ENCODE measurements around the gene THSD4. TPM values are rescaled to one million over a fixed set of nuclear protein-coding genes. Genes with fewer than 3 reads are reported as not detected.

THSD4 gene
- total RNA-seq, 1 donor from 2014 or later: 151 TPM

DNA sequence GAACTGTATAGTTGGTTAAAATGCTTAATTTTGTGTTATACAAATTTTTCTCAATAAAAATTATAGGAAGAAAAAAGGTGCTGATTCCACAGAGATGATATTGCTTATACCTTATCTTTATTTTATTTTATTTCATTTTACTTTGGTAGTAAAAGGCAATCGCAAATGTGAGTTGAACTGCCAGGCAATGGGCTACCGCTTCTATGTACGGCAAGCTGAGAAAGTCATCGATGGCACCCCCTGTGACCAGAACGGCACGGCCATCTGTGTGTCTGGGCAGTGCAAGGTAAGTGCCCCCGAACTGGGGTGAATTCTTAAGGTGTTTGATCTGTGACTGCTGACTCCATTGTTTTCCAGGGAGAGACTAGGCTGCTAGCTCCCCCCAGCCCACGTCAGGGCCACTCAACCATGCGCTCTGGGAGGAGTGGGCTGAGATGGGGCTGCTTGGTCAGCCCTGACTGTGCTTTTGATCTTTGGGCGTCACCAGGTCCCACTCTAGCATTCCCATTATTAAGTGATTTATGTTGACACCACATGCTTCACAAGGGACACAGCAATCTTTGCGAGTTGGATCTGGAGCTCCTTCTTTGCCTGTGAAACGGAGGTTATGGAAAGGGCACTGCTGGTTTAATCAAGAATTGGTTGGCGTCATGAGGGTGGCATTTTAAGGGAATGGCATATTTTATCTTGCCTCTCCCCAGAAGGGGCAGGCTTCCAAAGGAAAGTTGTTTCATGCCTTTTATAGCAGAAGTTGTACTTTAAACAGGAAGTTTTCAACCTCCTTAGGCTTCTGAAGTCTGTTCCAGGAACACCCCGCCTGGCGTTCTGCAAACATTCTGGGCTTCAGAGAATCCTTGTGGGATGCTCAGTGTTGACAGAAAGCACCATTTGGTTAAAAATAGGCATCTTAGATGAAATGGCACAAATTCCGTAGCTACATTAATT, 296.5 kb downstream of the THSD4 start:
- Histone ChIP-seq H3K9me3 (no peaks in the 10 kb centered on the region), H3K4me1 (peaks cover 4 to 59% of the 10 kb centered on the region in 2 donors), H3K27me3 (no peaks in the 10 kb centered on the region), H3K27ac (peak overlapping the region; percentile 75 to 90), H3K4me3 (peak overlapping the region in 1 of 2 donors; percentile 50), H3K36me3 (no peaks in the 10 kb centered on the region)
- peak in 1 of 2 donors; percentile 89 for DNase-seq (ENCODE audit: low spot score in 2 of 2)
- intact Hi-C loops (cut with DNase I): no loop called here
- TF ChIP-seq, protein P1, sequence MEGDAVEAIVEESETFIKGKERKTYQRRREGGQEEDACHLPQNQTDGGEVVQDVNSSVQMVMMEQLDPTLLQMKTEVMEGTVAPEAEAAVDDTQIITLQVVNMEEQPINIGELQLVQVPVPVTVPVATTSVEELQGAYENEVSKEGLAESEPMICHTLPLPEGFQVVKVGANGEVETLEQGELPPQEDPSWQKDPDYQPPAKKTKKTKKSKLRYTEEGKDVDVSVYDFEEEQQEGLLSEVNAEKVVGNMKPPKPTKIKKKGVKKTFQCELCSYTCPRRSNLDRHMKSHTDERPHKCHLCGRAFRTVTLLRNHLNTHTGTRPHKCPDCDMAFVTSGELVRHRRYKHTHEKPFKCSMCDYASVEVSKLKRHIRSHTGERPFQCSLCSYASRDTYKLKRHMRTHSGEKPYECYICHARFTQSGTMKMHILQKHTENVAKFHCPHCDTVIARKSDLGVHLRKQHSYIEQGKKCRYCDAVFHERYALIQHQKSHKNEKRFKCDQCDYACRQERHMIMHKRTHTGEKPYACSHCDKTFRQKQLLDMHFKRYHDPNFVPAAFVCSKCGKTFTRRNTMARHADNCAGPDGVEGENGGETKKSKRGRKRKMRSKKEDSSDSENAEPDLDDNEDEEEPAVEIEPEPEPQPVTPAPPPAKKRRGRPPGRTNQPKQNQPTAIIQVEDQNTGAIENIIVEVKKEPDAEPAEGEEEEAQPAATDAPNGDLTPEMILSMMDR (IDR thresholded peaks at IDR 0.05): peak; percentile 28 to 34 (median 34)

GRCh38 chr15:71413419-71413818, 298.1 kb downstream of the THSD4 start:
- intact Hi-C loops (cut with DNase I): no loop called here
- Histone ChIP-seq H3K27ac (peak overlapping the region; percentile 75 to 90), H3K4me1 (peaks cover 4 to 53% of the 10 kb centered on the region in 2 donors)

DNA sequence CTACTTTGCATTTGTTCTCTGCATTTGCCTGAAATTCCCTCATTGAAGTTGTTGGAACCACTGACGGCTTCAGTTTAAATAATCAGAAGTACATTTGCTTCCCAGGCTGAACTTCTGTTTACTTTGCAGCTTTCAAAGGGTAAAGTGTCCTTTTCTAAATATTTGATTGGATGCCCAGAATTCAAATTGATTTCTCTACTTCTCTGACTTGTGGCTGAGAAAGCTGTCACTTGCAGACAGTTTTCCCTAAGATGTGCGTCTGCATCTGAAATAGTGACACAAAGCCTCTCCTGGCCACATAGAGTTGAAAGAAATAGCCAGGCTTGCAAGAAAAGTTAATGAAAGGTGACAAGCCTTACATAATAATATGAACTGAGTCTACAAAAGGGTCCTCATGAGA, 299.6 kb downstream of the THSD4 start:
- peak overlapping the region; percentile 75 to 90 for H3K27ac ChIP-seq
- H3K4me3 ChIP-seq: no peak overlapping the region
- no peaks in the 10 kb centered on the region for H3K36me3 ChIP-seq
- no peaks in the 10 kb centered on the region for H3K9me3 ChIP-seq
- no peak for DNase-seq (ENCODE audit: low spot score in 2 of 2)
- TF ChIP-seq, protein P1 (IDR thresholded peaks at IDR 0.05): no peak
- no peaks in the 10 kb centered on the region for H3K27me3 ChIP-seq
- intact Hi-C loops (cut with DNase I): no loop called here
- peaks cover 4 to 42% of the 10 kb centered on the region in 2 donors for H3K4me1 ChIP-seq

More at GRCh38 chr15:71413419-71413818, 298.1 kb downstream of the THSD4 start:
- Histone ChIP-seq H3K36me3 (no peaks in the 10 kb centered on the region), H3K27me3 (no peaks in the 10 kb centered on the region), H3K4me3 (no peak overlapping the region), H3K9me3 (no peaks in the 10 kb centered on the region)
- DNase-seq (ENCODE audit: low spot score in 2 of 2): no peak
- TF ChIP-seq, protein P1 (IDR thresholded peaks at IDR 0.05): no peak

- Histone ChIP-seq H3K27ac (peak overlapping the region; percentile 52 to 58), H3K4me3 (no peak overlapping the region), H3K9me3 (peaks cover 0 to 6% of the 10 kb centered on the region in 2 donors), H3K36me3 (no peaks in the 10 kb centered on the region), H3K27me3 (no peaks in the 10 kb centered on the region), H3K4me1 (peaks cover 0 to 4% of the 10 kb centered on the region in 2 donors)
- TF ChIP-seq, protein P1 (IDR thresholded peaks at IDR 0.05): no peak
- intact Hi-C loops (cut with DNase I): no loop called here
- no peak for DNase-seq (ENCODE audit: low spot score in 2 of 2)
These were observed 307.4 kb downstream of the THSD4 start for GRCh38 chr15:71422530-71423259.

DNA sequence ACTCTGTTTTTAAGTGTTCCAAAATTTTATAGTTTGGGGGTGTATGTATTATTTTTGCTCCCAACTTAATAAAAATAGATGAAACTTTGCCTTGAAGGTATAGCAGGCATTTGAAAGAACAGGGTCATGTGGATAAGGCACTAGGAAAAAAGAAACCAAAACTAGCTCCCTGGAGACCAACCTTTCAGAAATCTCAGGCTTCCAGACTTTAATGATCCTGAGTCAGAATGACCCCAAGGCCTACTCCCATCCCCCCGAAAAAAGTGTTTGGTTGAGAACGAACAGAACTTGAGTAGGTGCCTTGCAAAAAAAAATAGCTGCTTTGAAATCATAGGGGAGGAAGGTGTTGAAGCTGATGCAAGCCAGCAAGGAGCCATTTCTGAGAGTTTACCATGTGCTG, 309.5 kb downstream of the THSD4 start:
- TF ChIP-seq, protein P1 (IDR thresholded peaks at IDR 0.05): no peak
- peaks cover 0 to 6% of the 10 kb centered on the region in 2 donors for H3K9me3 ChIP-seq
- H3K4me3 ChIP-seq: no peak overlapping the region
- no peak overlapping the region for H3K27ac ChIP-seq
- no peaks in the 10 kb centered on the region for H3K27me3 ChIP-seq
- intact Hi-C loops (cut with DNase I): no loop called here
- no peak for DNase-seq (ENCODE audit: low spot score in 2 of 2)
- H3K36me3 ChIP-seq: no peaks in the 10 kb centered on the region
- H3K4me1 ChIP-seq: peaks cover 0 to 4% of the 10 kb centered on the region in 2 donors

Measured in ascending aorta (tissue), 2 donors.